Stimulated activated naive CD8-positive, alpha-beta T cell treated with anti-CD3 and anti-CD28 coated beads, Interleukin-15, Interleukin-2, amounts not matched to agents 100 ng/mL and 50 ng/mL, for 24 hours (primary cell): ENCODE measurements around the gene NACC1.
"Not testable (repeated sequence)": the region's sequence is repeated elsewhere in the genome, so short reads cannot be mapped to it uniquely, and the experiment has no call there.

Experiments used
- H3K27ac Mint-ChIP-seq: one replicate; pipeline ENCODE4 v1.8.0; 2021; ENCODE audit warnings: mild to moderate bottlenecking, mixed read lengths
- H3K27me3 Mint-ChIP-seq: one replicate; pipeline ENCODE4 v1.8.0; 2021; ENCODE audit warnings: mixed read lengths
- H3K36me3 Mint-ChIP-seq: one replicate; pipeline ENCODE4 v1.8.0; 2021; ENCODE audit warnings: low read depth, mixed read lengths
- H3K4me1 Mint-ChIP-seq: one replicate; pipeline ENCODE4 v1.8.0; 2021; ENCODE audit warnings: low read depth, mixed read lengths
- H3K4me3 Mint-ChIP-seq: one replicate; pipeline ENCODE4 v1.8.0; 2021; ENCODE audit warnings: mild to moderate bottlenecking, mixed read lengths
- H3K9me3 Mint-ChIP-seq: one replicate; pipeline ENCODE4 v1.8.0; 2021; ENCODE audit warnings: mixed read lengths

The NACC1 gene

GRCh38 chr19:13165162-13165997 lies 47.3 kb downstream of the NACC1 start:
- H3K27me3 Mint-ChIP-seq: no peaks in the 10 kb centered on the region
- H3K4me3 Mint-ChIP-seq: no peak overlapping the region
- H3K4me1 Mint-ChIP-seq: peaks cover 97% of the 10 kb centered on the region
- peak overlapping the region; percentile 97 for H3K27ac Mint-ChIP-seq
- H3K36me3 Mint-ChIP-seq: no peaks in the 10 kb centered on the region
- no peaks in the 10 kb centered on the region for H3K9me3 Mint-ChIP-seq

- H3K27ac Mint-ChIP-seq: peak overlapping the region; percentile 97
- H3K4me3 Mint-ChIP-seq, H3K36me3 Mint-ChIP-seq, H3K27me3 Mint-ChIP-seq, H3K9me3 Mint-ChIP-seq: not testable (repeated sequence)
- H3K4me1 Mint-ChIP-seq: peaks cover 94% of the 10 kb centered on the region
Observed at GRCh38 chr19:13166151-13166550, 48.1 kb downstream of the NACC1 start.

- no peak overlapping the region for H3K4me3 Mint-ChIP-seq
Observed at GRCh38 chr19:13169769-13170168, 51.7 kb downstream of the NACC1 start.

GRCh38 chr19:13171146-13171545 lies 53.1 kb downstream of the NACC1 start:
- H3K27me3 Mint-ChIP-seq: no peaks in the 10 kb centered on the region
- H3K4me3 Mint-ChIP-seq: no peak overlapping the region
- H3K9me3 Mint-ChIP-seq: no peaks in the 10 kb centered on the region
- no peaks in the 10 kb centered on the region for H3K36me3 Mint-ChIP-seq
- H3K4me1 Mint-ChIP-seq: peaks cover 73% of the 10 kb centered on the region
- peak overlapping the region; percentile 96 for H3K27ac Mint-ChIP-seq

More at GRCh38 chr19:13169769-13170168, 51.7 kb downstream of the NACC1 start:
- Mint-ChIP-seq H3K27me3 (no peaks in the 10 kb centered on the region), H3K36me3 (no peaks in the 10 kb centered on the region), H3K27ac (peak overlapping the region; percentile 53), H3K4me1 (peaks cover 87% of the 10 kb centered on the region), H3K9me3 (no peaks in the 10 kb centered on the region)

GRCh38 chr19:13172346-13173138 lies 54.5 kb downstream of the NACC1 start:
- H3K4me1 Mint-ChIP-seq: peaks cover 59% of the 10 kb centered on the region
- H3K27me3 Mint-ChIP-seq: no peaks in the 10 kb centered on the region
- H3K27ac Mint-ChIP-seq: peak overlapping the region; percentile 96
- H3K36me3 Mint-ChIP-seq: no peaks in the 10 kb centered on the region
- H3K9me3 Mint-ChIP-seq: no peaks in the 10 kb centered on the region
- peak overlapping the region; percentile 80 for H3K4me3 Mint-ChIP-seq

- Mint-ChIP-seq H3K27ac (peak overlapping the region; percentile 96), H3K9me3 (no peaks in the 10 kb centered on the region), H3K36me3 (no peaks in the 10 kb centered on the region), H3K4me3 (peak overlapping the region; percentile 80), H3K27me3 (no peaks in the 10 kb centered on the region), H3K4me1 (peaks cover 57% of the 10 kb centered on the region)
Observed at GRCh38 chr19:13173139-13173737, 55.2 kb downstream of the NACC1 start.

- Mint-ChIP-seq H3K27me3 (no peaks in the 10 kb centered on the region), H3K36me3 (no peaks in the 10 kb centered on the region), H3K9me3 (no peaks in the 10 kb centered on the region), H3K4me3 (no peak overlapping the region), H3K4me1 (peaks cover 46% of the 10 kb centered on the region), H3K27ac (no peak overlapping the region)
Observed at GRCh38 chr19:13176345-13176744, 58.3 kb downstream of the NACC1 start.

GRCh38 chr19:13177584-13177983 lies 59.5 kb downstream of the NACC1 start:
- H3K27ac Mint-ChIP-seq, H3K4me3 Mint-ChIP-seq, H3K9me3 Mint-ChIP-seq: not testable (repeated sequence)

GRCh38 chr19:13178291-13178690 lies 60.2 kb downstream of the NACC1 start:
- H3K4me1 Mint-ChIP-seq: peaks cover 34% of the 10 kb centered on the region
- not testable (repeated sequence) for H3K27ac Mint-ChIP-seq, H3K9me3 Mint-ChIP-seq, H3K36me3 Mint-ChIP-seq, H3K27me3 Mint-ChIP-seq, H3K4me3 Mint-ChIP-seq

More at GRCh38 chr19:13177584-13177983, 59.5 kb downstream of the NACC1 start:
- H3K4me1 Mint-ChIP-seq: peaks cover 41% of the 10 kb centered on the region
- H3K36me3 Mint-ChIP-seq, H3K27me3 Mint-ChIP-seq: not testable (repeated sequence)

- peak overlapping the region; percentile 32 for H3K4me3 Mint-ChIP-seq
- H3K36me3 Mint-ChIP-seq: no peaks in the 10 kb centered on the region
- H3K27me3 Mint-ChIP-seq: no peaks in the 10 kb centered on the region
- peaks cover 32% of the 10 kb centered on the region for H3K4me1 Mint-ChIP-seq
- no peaks in the 10 kb centered on the region for H3K9me3 Mint-ChIP-seq
- H3K27ac Mint-ChIP-seq: peak overlapping the region; percentile 77
Observed at GRCh38 chr19:13181747-13182388, 63.8 kb downstream of the NACC1 start.

- not testable (repeated sequence) for H3K36me3 Mint-ChIP-seq, H3K9me3 Mint-ChIP-seq, H3K4me3 Mint-ChIP-seq, H3K27ac Mint-ChIP-seq, H3K27me3 Mint-ChIP-seq
- H3K4me1 Mint-ChIP-seq: peaks cover 32% of the 10 kb centered on the region
Observed at GRCh38 chr19:13184926-13185325, 66.9 kb downstream of the NACC1 start.

- peak overlapping the region; percentile 55 for H3K27ac Mint-ChIP-seq
- not testable (repeated sequence) for H3K36me3 Mint-ChIP-seq, H3K27me3 Mint-ChIP-seq, H3K4me3 Mint-ChIP-seq, H3K9me3 Mint-ChIP-seq
- peaks cover 25% of the 10 kb centered on the region for H3K4me1 Mint-ChIP-seq
Observed at GRCh38 chr19:13185763-13186657, 67.9 kb downstream of the NACC1 start.

- not testable (repeated sequence) for H3K27ac Mint-ChIP-seq, H3K27me3 Mint-ChIP-seq, H3K9me3 Mint-ChIP-seq, H3K4me3 Mint-ChIP-seq, H3K36me3 Mint-ChIP-seq
- peaks cover 28% of the 10 kb centered on the region for H3K4me1 Mint-ChIP-seq
Observed at GRCh38 chr19:13186688-13187087, 68.6 kb downstream of the NACC1 start.

GRCh38 chr19:13187419-13187818 lies 69.4 kb downstream of the NACC1 start:
- H3K4me3 Mint-ChIP-seq: no peak overlapping the region
- H3K9me3 Mint-ChIP-seq: no peaks in the 10 kb centered on the region
- H3K27ac Mint-ChIP-seq: no peak overlapping the region

More at GRCh38 chr19:13187419-13187818, 69.4 kb downstream of the NACC1 start:
- Mint-ChIP-seq H3K4me1 (peaks cover 23% of the 10 kb centered on the region), H3K36me3 (no peaks in the 10 kb centered on the region), H3K27me3 (no peaks in the 10 kb centered on the region)
